Osteoblast (primary cell): ENCODE data around the gene OTOP2. TPM values are rescaled to one million over a fixed set of nuclear protein-coding genes. Genes with fewer than 3 reads are reported as not detected.

Source experiments
- DNase-seq: peaks from one replicate; pipeline ENCODE4 v3.0.0; 2011; ENCODE audit warnings: low spot score, mixed read lengths; ENCODE audit not compliant: insufficient read length; ENCODE audit errors: missing footprints
- H2AFZ ChIP-seq: 2 replicates; pipeline ENCODE4 v1.6.0; 2011; ENCODE audit warnings: mild to moderate bottlenecking, low read length
- H3K27ac ChIP-seq: 2 replicates; pipeline ENCODE4 v1.5.1; 2011; ENCODE audit warnings: mild to moderate bottlenecking, low read depth, low read length, moderate library complexity
- H3K27me3 ChIP-seq: 2 replicates; pipeline ENCODE4 v1.6.0; 2012; ENCODE audit warnings: mild to moderate bottlenecking, control low read depth, inconsistent platforms, low read length, moderate library complexity; ENCODE audit not compliant: insufficient read depth
- H3K36me3 ChIP-seq: 2 replicates; pipeline ENCODE4 v1.5.1; 2011; ENCODE audit warnings: mild to moderate bottlenecking, low read length, control low read depth, moderate library complexity; ENCODE audit not compliant: insufficient read depth
- H3K4me1 ChIP-seq: 2 replicates; pipeline ENCODE4 v1.5.1; 2011; ENCODE audit warnings: mild to moderate bottlenecking, low read length, control low read depth, moderate library complexity; ENCODE audit not compliant: insufficient read depth
- H3K4me2 ChIP-seq: 2 replicates; pipeline ENCODE4 v1.6.0; 2011; ENCODE audit warnings: mild to moderate bottlenecking, low read length; ENCODE audit not compliant: insufficient read depth
- H3K4me3 ChIP-seq: fragments of 200-600 bp; sonication (generic); 3 replicates; pipeline ENCODE4 v1.5.1; 2012; ENCODE audit warnings: mild to moderate bottlenecking, low read length, inconsistent platforms; ENCODE audit not compliant: insufficient read depth
- H3K79me2 ChIP-seq: 2 replicates; pipeline ENCODE4 v1.6.0; 2012; ENCODE audit warnings: mild to moderate bottlenecking, low read length, control low read depth, inconsistent platforms; ENCODE audit not compliant: insufficient read depth
- H3K9me3 ChIP-seq: 2 replicates; pipeline ENCODE4 v1.5.1; 2011; ENCODE audit warnings: low read depth, low read length, control low read depth
- H4K20me1 ChIP-seq: 2 replicates; pipeline ENCODE4 v1.6.0; 2012; ENCODE audit warnings: mild to moderate bottlenecking, low read length, control low read depth; ENCODE audit not compliant: insufficient read depth
- CTCF ChIP-seq: IDR thresholded peaks from 2 replicates; pipeline ENCODE4 v1.5.1; 2011; ENCODE audit warnings: mild to moderate bottlenecking, low read depth, low read length, moderate library complexity; ENCODE audit errors: extremely low read depth
- total RNA-seq: library from RNA; depleted of rRNA; stranded (reverse); fragments of >200 nt; gene quantifications from 2 replicates; pipeline ENCODE4 v1.2.3, GENCODE V29; 2012

OTOP2 gene
- total RNA-seq, 1 donor, result not detected

DNA sequence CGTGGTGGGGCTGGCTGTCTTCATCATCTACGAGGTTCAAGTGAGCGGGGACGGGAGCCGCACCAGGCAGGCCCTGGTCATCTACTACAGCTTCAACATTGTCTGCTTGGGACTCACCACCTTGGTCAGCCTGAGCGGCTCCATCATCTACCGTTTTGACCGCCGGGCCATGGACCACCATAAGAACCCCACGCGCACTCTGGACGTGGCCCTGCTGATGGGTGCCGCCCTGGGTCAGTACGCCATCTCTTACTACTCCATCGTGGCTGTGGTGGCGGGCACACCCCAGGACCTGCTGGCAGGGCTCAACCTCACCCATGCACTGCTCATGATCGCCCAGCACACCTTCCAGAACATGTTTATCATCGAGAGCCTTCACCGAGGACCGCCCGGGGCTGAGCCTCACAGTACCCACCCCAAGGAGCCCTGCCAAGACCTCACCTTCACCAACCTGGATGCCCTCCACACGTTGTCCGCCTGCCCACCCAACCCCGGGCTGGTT is 6.5 kb downstream of the OTOP2 start:
- H3K79me2 ChIP-seq, result no peaks in the 10 kb centered on the region
- H3K4me1 ChIP-seq, result no peaks in the 10 kb centered on the region
- H4K20me1 ChIP-seq, result no peaks in the 10 kb centered on the region
- peaks cover 41% of the 10 kb centered on the region for H3K27me3 ChIP-seq
- H3K27ac ChIP-seq, result no peak overlapping the region
- no peak for TF ChIP-seq CTCF
- no peak overlapping the region for H3K4me2 ChIP-seq
- no peaks in the 10 kb centered on the region for H3K36me3 ChIP-seq
- H2AFZ ChIP-seq, result no peak overlapping the region
- H3K4me3 ChIP-seq, result no peak overlapping the region
- no peaks in the 10 kb centered on the region for H3K9me3 ChIP-seq
- DNase-seq, result no peak

- H3K36me3 ChIP-seq, result no peaks in the 10 kb centered on the region
- H3K79me2 ChIP-seq, result no peaks in the 10 kb centered on the region
- H2AFZ ChIP-seq, result no peak overlapping the region
- H3K4me1 ChIP-seq, result no peaks in the 10 kb centered on the region
- no peak overlapping the region for H3K27ac ChIP-seq
- H3K4me3 ChIP-seq, result no peak overlapping the region
- no peak for TF ChIP-seq CTCF
- peaks cover 58% of the 10 kb centered on the region for H3K27me3 ChIP-seq
- DNase-seq, result no peak
- H3K4me2 ChIP-seq, result no peak overlapping the region
- H4K20me1 ChIP-seq, result no peaks in the 10 kb centered on the region
- no peaks in the 10 kb centered on the region for H3K9me3 ChIP-seq
Observed at GRCh38 chr17:74935048-74935447, 11.0 kb downstream of the OTOP2 start.

GRCh38 chr17:74935585-74936469 is 11.8 kb downstream of the OTOP2 start, which contains the start of gene OTOP3:
OTOP3 (plus strand) TSS chr17:74935898; CDS start chr17:74935922, 24 bp downstream.
- no peak within 1 kb of the TSS for H2AFZ ChIP-seq
- H3K36me3 ChIP-seq, result no peaks in the 10 kb centered on the region
- H4K20me1 ChIP-seq, result no peaks in the 10 kb centered on the region
- peaks cover 58% of the 10 kb centered on the region for H3K27me3 ChIP-seq
- no peaks in the 10 kb centered on the region for H3K4me1 ChIP-seq
- H3K79me2 ChIP-seq, result no peaks in the 10 kb centered on the region
- no peak within 1 kb of the TSS for H3K4me3 ChIP-seq
- H3K4me2 ChIP-seq, result no peak within 1 kb of the TSS
- H3K9me3 ChIP-seq, result no peaks in the 10 kb centered on the region
- no peak within 1 kb of the TSS for H3K27ac ChIP-seq
- TF ChIP-seq CTCF, result no peak
- peak; percentile 94 for DNase-seq

- Histone ChIP-seq H3K36me3 (no peaks in the 10 kb centered on the region), H3K27ac (no peak overlapping the region), H3K79me2 (no peaks in the 10 kb centered on the region), H3K9me3 (no peaks in the 10 kb centered on the region), H3K4me2 (no peak overlapping the region), H2AFZ (no peak overlapping the region), H3K4me3 (no peak overlapping the region), H3K4me1 (no peaks in the 10 kb centered on the region), H4K20me1 (no peaks in the 10 kb centered on the region), H3K27me3 (peaks cover 58% of the 10 kb centered on the region)
- DNase-seq, result no peak
- TF ChIP-seq CTCF, result no peak
Observed at GRCh38 chr17:74936470-74936799, 12.4 kb downstream of the OTOP2 start.
